Neural progenitor cell (in vitro differentiated cells): Measurements from ENCODE around the gene INPP4A. TPM values are rescaled to one million over a fixed set of nuclear protein-coding genes. Genes with fewer than 3 reads are reported as not detected.
A peak's percentile ranks its signal among the peaks of the same experiment; 100 is the strongest.
"Not testable (repeated sequence)": the region's sequence is repeated elsewhere in the genome, so short reads cannot be mapped to it uniquely, and the experiment has no call there.

Source experiments
- DNase-seq: peaks from one replicate; pipeline ENCODE4 v3.0.0-alpha.2; 2016; ENCODE audit warnings: low spot score
- H2AFZ ChIP-seq: fragments of 200-600 bp; sonication (generic); replicated peaks from 2 replicates; pipeline ENCODE4 v1.6.1; 2016; ENCODE audit warnings: antibody characterized with exemption
- H3F3A ChIP-seq: fragments of 200-600 bp; sonication (generic); 2 replicates; pipeline ENCODE4 v1.6.1; 2016; ENCODE audit warnings: antibody characterized with exemption, low read depth
- H3K27ac ChIP-seq: fragments of 200-600 bp; sonication (generic); 2 replicates; pipeline ENCODE4 v1.5.1; 2016; ENCODE audit warnings: mild to moderate bottlenecking
- H3K27me3 ChIP-seq: fragments of 200-600 bp; sonication (generic); 2 replicates; pipeline ENCODE4 v1.6.1; 2016; ENCODE audit warnings: mild to moderate bottlenecking, moderate library complexity
- H3K36me3 ChIP-seq: fragments of 200-600 bp; sonication (generic); 2 replicates; pipeline ENCODE4 v1.5.1; 2016
- H3K4me1 ChIP-seq: fragments of 200-600 bp; sonication (generic); 2 replicates; pipeline ENCODE4 v1.6.1; 2016; ENCODE audit warnings: mixed run types
- H3K4me2 ChIP-seq: fragments of 200-600 bp; sonication (generic); 2 replicates; pipeline ENCODE4 v1.6.1; 2016
- H3K4me3 ChIP-seq: fragments of 200-600 bp; sonication (generic); 2 replicates; pipeline ENCODE4 v1.5.1; 2016
- H3K79me2 ChIP-seq: fragments of 200-600 bp; sonication (generic); 2 replicates; pipeline ENCODE4 v1.6.1; 2016; ENCODE audit warnings: low read depth
- H3K9ac ChIP-seq: fragments of 200-600 bp; sonication (generic); 2 replicates; pipeline ENCODE4 v1.6.1; 2016
- H3K9me3 ChIP-seq: fragments of 200-600 bp; sonication (generic); 2 replicates; pipeline ENCODE4 v1.5.1; 2016; ENCODE audit warnings: low read depth
- H4K20me1 ChIP-seq: fragments of 200-600 bp; sonication (generic); 2 replicates; pipeline ENCODE4 v1.6.1; 2016; ENCODE audit warnings: low read depth
- H3K27ac Mint-ChIP-seq: 3 replicates; pipeline ENCODE4 v1.8.0; 2021; ENCODE audit warnings: mixed read lengths
- H3K27me3 Mint-ChIP-seq: 2 replicates; pipeline ENCODE4 v1.8.0; 2022; ENCODE audit warnings: low read depth, mild to moderate bottlenecking, inconsistent platforms, moderate library complexity, mixed read lengths; ENCODE audit not compliant: insufficient read depth
- H3K36me3 Mint-ChIP-seq: 3 replicates; pipeline ENCODE4 v1.8.0; 2021; ENCODE audit warnings: mixed read lengths
- H3K4me1 Mint-ChIP-seq: 3 replicates; pipeline ENCODE4 v1.8.0; 2021; ENCODE audit warnings: mixed read lengths
- H3K4me3 Mint-ChIP-seq: 3 replicates; pipeline ENCODE4 v1.8.0; 2021; ENCODE audit warnings: mild to moderate bottlenecking, moderate library complexity, mixed read lengths
- H3K9me3 Mint-ChIP-seq: 3 replicates; pipeline ENCODE4 v1.8.0; 2020; ENCODE audit warnings: mixed read lengths
- EZH2 ChIP-seq: fragments of 200-600 bp; sonication (generic); IDR thresholded peaks from 2 replicates; pipeline ENCODE4 v1.6.1; 2017; ENCODE audit warnings: antibody characterized with exemption, mild to moderate bottlenecking, moderate library complexity
- EZH2phosphoT487 ChIP-seq: fragments of 200-600 bp; sonication (generic); IDR thresholded peaks from 2 replicates; pipeline ENCODE4 v1.6.1; 2017; ENCODE audit warnings: antibody characterized with exemption
- total RNA-seq: library from RNA; depleted of rRNA; stranded (reverse); fragments of >200 nt; gene quantifications from 2 replicates; pipeline ENCODE4 v1.2.3, GENCODE V29; 2015; ENCODE audit warnings: low replicate concordance
- TF ChIP-seq, protein P1 (sequence below): fragments of 200-600 bp; sonication (generic); IDR thresholded peaks from 2 replicates; pipeline ENCODE4 v1.5.1; 2017; ENCODE audit warnings: antibody characterized with exemption, mild to moderate bottlenecking

The INPP4A gene
- total RNA-seq, 1 donor from 2014 or later, result 35.1 TPM

DNA sequence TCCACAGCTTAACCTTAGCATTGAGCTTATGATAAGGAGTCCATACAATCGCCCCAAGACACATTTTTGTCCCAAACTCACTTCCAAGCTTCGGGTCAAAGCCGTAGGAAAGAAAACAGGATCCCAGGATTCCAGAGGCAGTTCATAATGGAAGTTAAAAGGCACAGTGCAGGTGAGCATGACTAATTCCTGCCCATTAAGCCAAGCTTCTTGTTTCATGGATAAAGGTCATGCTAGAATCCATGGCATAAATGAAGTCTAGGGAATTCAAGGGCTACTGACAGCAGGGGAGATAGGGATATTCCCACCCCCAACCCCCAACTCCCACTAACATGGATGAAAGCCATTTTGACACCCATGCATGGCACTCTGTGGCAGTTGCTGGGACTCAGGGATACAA is 10.2 kb upstream of the INPP4A start:
- no peaks in the 10 kb centered on the region for H3K36me3 ChIP-seq
- no peaks in the 10 kb centered on the region for H3K9me3 ChIP-seq
- H3K4me3 ChIP-seq, result no peak overlapping the region
- no peak for DNase-seq
- H3K4me1 Mint-ChIP-seq, result no peaks in the 10 kb centered on the region
- no peaks in the 10 kb centered on the region for H3K27me3 ChIP-seq
- H3K4me3 Mint-ChIP-seq, result no peak overlapping the region
- H3K79me2 ChIP-seq, result no peaks in the 10 kb centered on the region
- TF ChIP-seq EZH2, result no peak
- no peak overlapping the region for H2AFZ ChIP-seq
- H3K9me3 Mint-ChIP-seq, result peaks cover 20% of the 10 kb centered on the region
- H3K4me1 ChIP-seq, result no peaks in the 10 kb centered on the region
- no peaks in the 10 kb centered on the region for H3F3A ChIP-seq
- H3K27me3 Mint-ChIP-seq, result peaks cover 6% of the 10 kb centered on the region
- H3K4me2 ChIP-seq, result no peak overlapping the region
- no peaks in the 10 kb centered on the region for H4K20me1 ChIP-seq
- H3K27ac Mint-ChIP-seq, result no peak overlapping the region
- H3K27ac ChIP-seq, result no peak overlapping the region
- H3K36me3 Mint-ChIP-seq, result no peaks in the 10 kb centered on the region
- no peak overlapping the region for H3K9ac ChIP-seq

DNA sequence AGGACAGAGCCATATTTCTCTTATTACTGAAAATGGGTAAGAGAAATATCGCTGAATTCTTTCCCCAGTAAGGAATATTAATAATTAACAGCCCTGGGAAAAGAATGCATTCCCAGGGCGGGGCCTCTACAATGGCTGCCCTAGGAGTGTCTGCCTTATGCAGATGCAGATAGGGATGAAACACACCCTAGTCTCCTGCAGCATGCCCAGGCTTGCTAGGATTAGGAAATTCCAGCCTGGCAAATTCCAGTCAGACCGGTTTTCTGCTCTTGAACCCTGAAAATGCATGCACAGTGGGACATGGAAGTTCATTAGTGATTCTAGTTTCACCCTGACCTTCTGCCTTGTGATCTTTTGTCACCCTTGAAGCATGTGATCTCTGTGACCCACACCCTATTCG is 9.0 kb upstream of the INPP4A start:
- H3K4me1 ChIP-seq, H3K4me3 ChIP-seq, H3K36me3 Mint-ChIP-seq, H3K36me3 ChIP-seq, DNase-seq, H4K20me1 ChIP-seq, H3K79me2 ChIP-seq, H3K9me3 ChIP-seq, H3K27me3 Mint-ChIP-seq, H3F3A ChIP-seq, H3K27ac ChIP-seq, H3K4me2 ChIP-seq, H3K27me3 ChIP-seq, H3K27ac Mint-ChIP-seq, H3K4me3 Mint-ChIP-seq, H3K9ac ChIP-seq, H2AFZ ChIP-seq, H3K4me1 Mint-ChIP-seq: not testable (repeated sequence)
- H3K9me3 Mint-ChIP-seq, result peaks cover 20% of the 10 kb centered on the region

DNA sequence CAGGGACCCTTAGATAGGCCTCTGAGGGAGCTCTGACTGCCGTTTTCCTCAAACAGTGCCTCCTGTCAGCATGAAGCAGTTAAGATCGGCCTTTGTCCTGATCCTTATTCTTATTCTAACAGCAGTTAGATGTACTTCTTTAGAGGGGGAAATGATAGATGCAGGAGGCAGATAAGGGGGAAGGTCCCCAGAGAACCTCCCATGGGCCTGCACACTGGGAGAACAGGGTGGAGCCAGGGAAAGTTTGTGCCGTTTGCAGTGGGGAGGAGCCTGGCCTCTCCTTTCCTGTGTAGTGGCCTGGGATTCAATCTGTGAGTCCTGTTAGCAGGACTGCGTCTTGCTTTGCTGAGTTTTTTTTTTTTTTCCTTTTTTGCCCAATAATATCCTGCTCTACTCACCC is 7.9 kb upstream of the INPP4A start:
- H3K4me2 ChIP-seq, result no peak overlapping the region
- no peak overlapping the region for H3K27ac ChIP-seq
- H3K4me3 Mint-ChIP-seq, result no peak overlapping the region
- no peak overlapping the region for H3K4me3 ChIP-seq
- H3K9me3 ChIP-seq, result no peaks in the 10 kb centered on the region
- no peaks in the 10 kb centered on the region for H4K20me1 ChIP-seq
- H3K4me1 ChIP-seq, result no peaks in the 10 kb centered on the region
- no peaks in the 10 kb centered on the region for H3K27me3 ChIP-seq
- H3F3A ChIP-seq, result no peaks in the 10 kb centered on the region
- TF ChIP-seq, protein P1, sequence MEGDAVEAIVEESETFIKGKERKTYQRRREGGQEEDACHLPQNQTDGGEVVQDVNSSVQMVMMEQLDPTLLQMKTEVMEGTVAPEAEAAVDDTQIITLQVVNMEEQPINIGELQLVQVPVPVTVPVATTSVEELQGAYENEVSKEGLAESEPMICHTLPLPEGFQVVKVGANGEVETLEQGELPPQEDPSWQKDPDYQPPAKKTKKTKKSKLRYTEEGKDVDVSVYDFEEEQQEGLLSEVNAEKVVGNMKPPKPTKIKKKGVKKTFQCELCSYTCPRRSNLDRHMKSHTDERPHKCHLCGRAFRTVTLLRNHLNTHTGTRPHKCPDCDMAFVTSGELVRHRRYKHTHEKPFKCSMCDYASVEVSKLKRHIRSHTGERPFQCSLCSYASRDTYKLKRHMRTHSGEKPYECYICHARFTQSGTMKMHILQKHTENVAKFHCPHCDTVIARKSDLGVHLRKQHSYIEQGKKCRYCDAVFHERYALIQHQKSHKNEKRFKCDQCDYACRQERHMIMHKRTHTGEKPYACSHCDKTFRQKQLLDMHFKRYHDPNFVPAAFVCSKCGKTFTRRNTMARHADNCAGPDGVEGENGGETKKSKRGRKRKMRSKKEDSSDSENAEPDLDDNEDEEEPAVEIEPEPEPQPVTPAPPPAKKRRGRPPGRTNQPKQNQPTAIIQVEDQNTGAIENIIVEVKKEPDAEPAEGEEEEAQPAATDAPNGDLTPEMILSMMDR, result no peak
- TF ChIP-seq EZH2phosphoT487 (no peak), EZH2 (no peak)
- peaks cover 18% of the 10 kb centered on the region for H3K9me3 Mint-ChIP-seq
- H3K27me3 Mint-ChIP-seq, result peaks cover 6% of the 10 kb centered on the region
- peak overlapping the region; percentile 96 for H2AFZ ChIP-seq
- no peaks in the 10 kb centered on the region for H3K4me1 Mint-ChIP-seq
- DNase-seq, result no peak
- H3K36me3 ChIP-seq, result no peaks in the 10 kb centered on the region
- no peak overlapping the region for H3K27ac Mint-ChIP-seq
- H3K36me3 Mint-ChIP-seq, result no peaks in the 10 kb centered on the region
- H3K79me2 ChIP-seq, result no peaks in the 10 kb centered on the region
- no peak overlapping the region for H3K9ac ChIP-seq

DNA sequence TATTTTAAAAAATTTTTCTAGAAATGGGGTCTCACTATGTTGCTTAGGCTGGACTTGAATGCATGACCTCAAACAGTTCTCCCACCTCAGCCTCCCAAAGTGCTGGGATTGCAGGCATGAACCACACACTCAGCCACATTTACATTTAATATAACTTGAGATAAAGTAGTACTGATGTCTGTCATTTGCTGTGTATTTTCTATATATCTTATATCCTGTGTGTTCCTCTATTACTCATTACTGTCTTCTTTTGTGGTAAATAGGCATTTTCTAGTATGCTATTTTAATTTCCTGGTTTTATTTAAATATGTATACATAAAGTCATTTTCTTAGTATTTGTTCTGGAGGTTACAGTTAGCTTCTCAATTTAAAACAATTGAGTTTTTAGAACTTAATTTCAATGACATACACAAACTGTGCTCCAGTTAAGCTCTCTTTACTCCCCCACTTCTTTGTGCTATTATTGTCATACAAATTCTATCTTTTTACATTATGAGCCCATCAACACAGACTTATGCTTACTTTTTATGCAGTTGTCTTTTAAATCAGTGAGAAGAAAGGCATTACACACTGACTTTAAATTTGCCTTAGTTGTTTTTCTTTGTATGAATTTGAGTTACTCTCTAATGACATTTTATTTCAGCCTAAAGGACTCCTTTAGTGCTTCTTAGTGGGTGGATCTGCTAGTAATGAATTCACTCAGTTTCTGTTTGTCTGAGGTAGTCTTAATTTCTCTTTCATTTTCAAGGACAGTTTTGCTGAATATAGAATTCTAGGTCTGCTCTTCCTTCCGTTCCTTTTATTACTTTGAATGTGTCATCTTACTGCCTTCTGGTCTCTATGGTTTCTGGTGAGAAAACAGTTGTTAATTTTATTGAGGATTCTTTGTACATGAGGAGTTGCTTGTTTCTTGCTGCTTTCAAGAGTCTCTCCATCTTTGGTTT is 6.2 kb upstream of the INPP4A start:
- H3K36me3 ChIP-seq, result no peaks in the 10 kb centered on the region
- no peak overlapping the region for H3K4me3 ChIP-seq
- Mint-ChIP-seq H3K4me3 (no peak overlapping the region), H3K27ac (no peak overlapping the region), H3K36me3 (no peaks in the 10 kb centered on the region), H3K9me3 (peaks cover 12% of the 10 kb centered on the region), H3K4me1 (peaks cover 9% of the 10 kb centered on the region), H3K27me3 (peaks cover 6% of the 10 kb centered on the region)
- no peak overlapping the region for H3K9ac ChIP-seq
- no peak overlapping the region for H3K27ac ChIP-seq
- H3K9me3 ChIP-seq, result no peaks in the 10 kb centered on the region
- DNase-seq, result no peak
- H3K4me2 ChIP-seq, result no peak overlapping the region
- H3F3A ChIP-seq, result no peaks in the 10 kb centered on the region
- H3K79me2 ChIP-seq, result no peaks in the 10 kb centered on the region
- peaks cover 4% of the 10 kb centered on the region for H3K4me1 ChIP-seq
- no peaks in the 10 kb centered on the region for H3K27me3 ChIP-seq
- H2AFZ ChIP-seq, result no peak overlapping the region
- H4K20me1 ChIP-seq, result no peaks in the 10 kb centered on the region
- TF ChIP-seq EZH2, result no peak
